Brain microvascular endothelial cell (primary cell): ENCODE data around the gene SH3RF3.

Experiments used
- DNase-seq: peaks from one replicate; pipeline ENCODE4 v3.0.0-alpha.2; 2020
- H3K27ac ChIP-seq: fragments of 250-450 bp; sonication (Bioruptor Pico); 2 replicates; pipeline ENCODE4 v1.5.1; 2020; ENCODE audit warnings: mild to moderate bottlenecking, moderate library complexity
- H3K27me3 ChIP-seq: fragments of 250-450 bp; sonication (Bioruptor Pico); replicated peaks from 2 replicates; pipeline ENCODE4 v1.5.1; 2020; ENCODE audit warnings: mild to moderate bottlenecking
- H3K36me3 ChIP-seq: fragments of 250-450 bp; sonication (Bioruptor Pico); replicated peaks from 2 replicates; pipeline ENCODE4 v1.5.1; 2020; ENCODE audit warnings: mild to moderate bottlenecking
- H3K4me3 ChIP-seq: 2 replicates; pipeline ENCODE4 v1.5.1; 2011; ENCODE audit warnings: low read depth, mild to moderate bottlenecking, control low read depth, low read length, moderate library complexity
- CTCF ChIP-seq: IDR thresholded peaks from 2 replicates; pipeline ENCODE4 v1.5.1; 2011; ENCODE audit warnings: low read depth, mild to moderate bottlenecking, moderate library complexity, low read length, control low read depth, inconsistent platforms; ENCODE audit errors: missing control alignments
- in situ Hi-C: cut with HindIII; loops from 2 replicates; pipeline ENCODE4 v1.10.0; 2017; ENCODE audit warnings: low sequenced_read_pairs, low pct_ligation_motif_present

Gene SH3RF3

GRCh38 chr2:109325570-109325969, 196.6 kb downstream of the SH3RF3 start:
- Histone ChIP-seq H3K36me3 (no peaks in the 10 kb centered on the region), H3K27ac (peak overlapping the region; percentile 84), H3K27me3 (no peaks in the 10 kb centered on the region), H3K4me3 (no peak overlapping the region)
- no peak for TF ChIP-seq CTCF
- in situ Hi-C loops = no loop called here
- DNase-seq = no peak

- in situ Hi-C loops = no loop called here
- Histone ChIP-seq H3K27ac (no peak overlapping the region), H3K4me3 (no peak overlapping the region), H3K27me3 (no peaks in the 10 kb centered on the region), H3K36me3 (no peaks in the 10 kb centered on the region)
- no peak for TF ChIP-seq CTCF
- DNase-seq = no peak
These were observed 197.3 kb downstream of the SH3RF3 start for GRCh38 chr2:109326306-109326705.

DNA sequence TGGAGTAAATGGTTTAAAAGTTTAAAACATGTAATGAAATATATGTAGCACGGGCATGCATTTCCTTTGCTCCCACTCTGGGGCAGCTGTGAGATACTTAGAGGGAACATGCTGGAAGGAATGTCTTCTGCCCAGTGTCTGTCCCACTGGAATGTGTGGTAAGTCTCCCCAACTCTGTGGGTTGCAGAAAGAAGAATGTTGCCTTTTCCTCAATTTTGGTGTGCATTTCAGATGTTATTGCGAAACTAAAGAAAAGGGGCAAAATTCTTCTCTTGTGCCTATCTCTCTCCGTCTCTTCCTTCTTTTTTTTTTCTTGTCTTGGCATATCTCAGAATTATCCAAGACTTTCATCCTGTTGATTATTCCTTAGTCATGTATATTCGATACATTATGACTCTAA, 201.1 kb downstream of the SH3RF3 start:
- H3K27ac ChIP-seq = no peak overlapping the region
- peak; percentile 14 for DNase-seq
- H3K27me3 ChIP-seq = no peaks in the 10 kb centered on the region
- in situ Hi-C loops = no loop called here
- H3K36me3 ChIP-seq = no peaks in the 10 kb centered on the region
- peak; percentile 13 for TF ChIP-seq CTCF
- no peak overlapping the region for H3K4me3 ChIP-seq

GRCh38 chr2:109331081-109331480, 202.1 kb downstream of the SH3RF3 start:
- TF ChIP-seq CTCF = no peak
- Histone ChIP-seq H3K36me3 (no peaks in the 10 kb centered on the region), H3K27me3 (no peaks in the 10 kb centered on the region), H3K27ac (no peak overlapping the region), H3K4me3 (no peak overlapping the region)
- DNase-seq = no peak
- in situ Hi-C loops = no loop called here

- no peaks in the 10 kb centered on the region for H3K36me3 ChIP-seq
- peak overlapping the region; percentile 50 for H3K27ac ChIP-seq
- peak; percentile 90 for DNase-seq
- peak overlapping the region; percentile 32 for H3K4me3 ChIP-seq
- no peaks in the 10 kb centered on the region for H3K27me3 ChIP-seq
- in situ Hi-C loops = no loop called here
- no peak for TF ChIP-seq CTCF
These were observed 203.2 kb downstream of the SH3RF3 start for GRCh38 chr2:109331896-109332848.
